ENCODE results near the gene HOXC12. TPM values are rescaled to one million over a fixed set of nuclear protein-coding genes. Genes with fewer than 3 reads are reported as not detected.

The HOXC12 gene
- total RNA-seq, 1 donor from 2014 or later, result not detected

DNA sequence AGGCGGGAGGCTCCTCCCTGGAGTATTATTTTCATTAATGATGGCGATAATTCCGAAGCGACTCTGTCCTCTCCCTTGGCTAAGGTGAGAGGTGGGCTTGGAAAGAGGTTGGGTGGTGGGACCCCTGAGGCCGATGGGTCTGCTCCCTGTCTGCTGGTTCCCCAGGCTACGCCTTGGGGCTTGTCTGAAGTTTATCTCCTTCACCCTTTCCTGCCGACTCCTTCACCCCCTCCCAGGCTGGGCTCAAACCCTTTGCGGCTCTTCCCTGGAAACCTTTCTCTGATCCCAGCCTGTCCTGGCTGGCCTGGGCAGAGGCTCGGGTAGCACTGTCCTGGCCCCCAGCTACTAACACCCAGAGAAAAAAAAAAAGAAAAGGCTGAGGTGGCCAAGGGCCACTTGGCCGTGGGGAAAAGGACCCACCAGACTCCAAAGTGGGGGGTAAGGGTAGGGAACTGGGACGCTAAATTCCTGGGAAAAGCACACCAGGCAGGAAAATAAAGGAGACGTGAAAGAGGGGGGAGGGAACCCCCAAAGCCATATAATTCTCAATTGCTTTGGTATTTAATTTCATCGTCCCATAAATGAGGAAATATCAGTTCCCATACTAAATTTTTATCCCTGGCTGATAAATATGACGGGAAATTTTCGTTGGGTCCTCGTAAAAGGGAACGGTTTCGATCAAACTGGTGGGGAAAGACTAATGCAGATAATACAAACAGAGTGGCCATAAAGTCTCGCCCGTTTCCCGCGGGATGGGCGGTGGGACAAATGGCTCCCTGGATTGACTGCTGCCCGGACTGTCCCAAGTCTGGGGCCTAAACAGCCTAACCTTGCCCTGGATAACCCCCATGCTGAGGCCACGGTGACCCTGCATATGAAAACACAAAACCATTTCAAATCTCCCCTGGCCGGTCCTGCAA is 28.2 kb downstream of the HOXC12 start:
- no peak overlapping the region for H3K27ac ChIP-seq (replicated peaks)

DNA sequence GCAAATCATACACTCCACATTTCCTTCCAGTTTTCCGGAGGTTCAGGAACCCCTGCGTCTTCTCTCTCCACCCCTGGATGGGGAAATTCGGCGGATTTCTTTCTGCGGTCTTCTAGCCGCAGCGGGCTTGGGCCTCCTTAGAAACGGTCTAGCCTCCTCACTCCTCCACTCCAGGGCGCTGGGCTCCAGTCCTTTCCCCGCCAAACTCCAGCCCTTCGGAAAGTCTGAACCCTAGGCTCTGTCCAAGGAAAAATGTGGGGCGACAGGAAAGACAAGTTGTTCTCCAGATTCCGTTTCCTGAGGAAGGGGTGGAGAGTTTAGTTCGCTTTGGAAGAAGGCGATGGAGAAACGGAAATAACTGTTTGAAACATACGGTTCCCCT is 28.9 kb downstream of the HOXC12 start:
- TF ChIP-seq, protein P1, sequence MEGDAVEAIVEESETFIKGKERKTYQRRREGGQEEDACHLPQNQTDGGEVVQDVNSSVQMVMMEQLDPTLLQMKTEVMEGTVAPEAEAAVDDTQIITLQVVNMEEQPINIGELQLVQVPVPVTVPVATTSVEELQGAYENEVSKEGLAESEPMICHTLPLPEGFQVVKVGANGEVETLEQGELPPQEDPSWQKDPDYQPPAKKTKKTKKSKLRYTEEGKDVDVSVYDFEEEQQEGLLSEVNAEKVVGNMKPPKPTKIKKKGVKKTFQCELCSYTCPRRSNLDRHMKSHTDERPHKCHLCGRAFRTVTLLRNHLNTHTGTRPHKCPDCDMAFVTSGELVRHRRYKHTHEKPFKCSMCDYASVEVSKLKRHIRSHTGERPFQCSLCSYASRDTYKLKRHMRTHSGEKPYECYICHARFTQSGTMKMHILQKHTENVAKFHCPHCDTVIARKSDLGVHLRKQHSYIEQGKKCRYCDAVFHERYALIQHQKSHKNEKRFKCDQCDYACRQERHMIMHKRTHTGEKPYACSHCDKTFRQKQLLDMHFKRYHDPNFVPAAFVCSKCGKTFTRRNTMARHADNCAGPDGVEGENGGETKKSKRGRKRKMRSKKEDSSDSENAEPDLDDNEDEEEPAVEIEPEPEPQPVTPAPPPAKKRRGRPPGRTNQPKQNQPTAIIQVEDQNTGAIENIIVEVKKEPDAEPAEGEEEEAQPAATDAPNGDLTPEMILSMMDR (IDR thresholded peaks at IDR 0.05; ENCODE audit: borderline replicate concordance), result no peak
- Histone ChIP-seq H3K4me3 (no peak overlapping the region), H3K27ac (replicated peaks) (no peak overlapping the region), H3K9me3 (replicated peaks) (no peaks in the 10 kb centered on the region), H3K27me3 (ENCODE audit: low read depth) (peaks cover 100% of the 10 kb centered on the region), H3K4me1 (peaks cover 18% of the 10 kb centered on the region), H3K36me3 (no peaks in the 10 kb centered on the region)
- no peak for DNase-seq
- intact Hi-C loops (cut with micrococcal nuclease), result no loop called here

More for the DNA sequence above, 28.2 kb downstream of the HOXC12 start:
- H3K4me3 ChIP-seq, result no peak overlapping the region
- TF ChIP-seq, protein P1 (IDR thresholded peaks at IDR 0.05; ENCODE audit: borderline replicate concordance), result no peak
- DNase-seq, result no peak
- no peaks in the 10 kb centered on the region for H3K9me3 ChIP-seq (replicated peaks)
- intact Hi-C loops (cut with micrococcal nuclease), result no loop called here
- no peaks in the 10 kb centered on the region for H3K36me3 ChIP-seq
- peaks cover 18% of the 10 kb centered on the region for H3K4me1 ChIP-seq
- peaks cover 100% of the 10 kb centered on the region for H3K27me3 ChIP-seq (ENCODE audit: low read depth)

DNA sequence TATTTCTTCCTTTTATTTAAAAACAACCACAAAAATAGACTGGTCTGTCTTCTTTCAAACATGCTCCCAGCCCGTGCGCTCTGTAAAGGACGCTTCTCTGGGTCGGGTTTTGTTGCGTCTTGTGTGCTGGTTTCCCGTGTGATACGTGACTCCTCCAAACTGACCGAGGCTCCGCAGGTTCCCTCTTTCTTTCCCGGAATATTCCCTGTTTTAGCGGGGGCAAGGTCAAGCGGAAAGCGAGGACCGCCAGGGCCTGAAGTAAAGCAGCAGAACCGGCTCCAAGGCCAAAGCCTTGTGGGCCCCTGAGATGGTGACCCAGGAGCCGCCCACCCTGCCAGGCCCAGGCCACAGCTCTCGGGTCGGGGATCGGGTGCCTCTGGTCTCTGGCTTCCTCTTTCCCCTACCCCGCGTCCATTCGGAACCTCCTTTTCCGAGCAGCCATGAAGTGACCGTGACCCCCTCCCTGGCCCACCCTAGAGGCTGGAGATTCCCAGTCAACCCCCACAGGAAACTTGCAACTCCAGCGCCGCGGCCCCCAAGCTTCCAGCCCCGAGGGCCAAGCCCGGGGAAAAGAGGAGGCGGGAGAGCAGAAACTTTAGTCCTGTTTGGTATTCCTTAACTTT is 29.4 kb downstream of the HOXC12 start:
- intact Hi-C loops (cut with micrococcal nuclease), result no loop called here
- peaks cover 21% of the 10 kb centered on the region for H3K4me1 ChIP-seq
- H3K4me3 ChIP-seq, result no peak overlapping the region
- peaks cover 100% of the 10 kb centered on the region for H3K27me3 ChIP-seq (ENCODE audit: low read depth)
- DNase-seq, result no peak
- H3K9me3 ChIP-seq (replicated peaks), result no peaks in the 10 kb centered on the region
- no peak overlapping the region for H3K27ac ChIP-seq (replicated peaks)
- TF ChIP-seq, protein P1 (IDR thresholded peaks at IDR 0.05; ENCODE audit: borderline replicate concordance), result no peak
- H3K36me3 ChIP-seq, result no peaks in the 10 kb centered on the region

DNA sequence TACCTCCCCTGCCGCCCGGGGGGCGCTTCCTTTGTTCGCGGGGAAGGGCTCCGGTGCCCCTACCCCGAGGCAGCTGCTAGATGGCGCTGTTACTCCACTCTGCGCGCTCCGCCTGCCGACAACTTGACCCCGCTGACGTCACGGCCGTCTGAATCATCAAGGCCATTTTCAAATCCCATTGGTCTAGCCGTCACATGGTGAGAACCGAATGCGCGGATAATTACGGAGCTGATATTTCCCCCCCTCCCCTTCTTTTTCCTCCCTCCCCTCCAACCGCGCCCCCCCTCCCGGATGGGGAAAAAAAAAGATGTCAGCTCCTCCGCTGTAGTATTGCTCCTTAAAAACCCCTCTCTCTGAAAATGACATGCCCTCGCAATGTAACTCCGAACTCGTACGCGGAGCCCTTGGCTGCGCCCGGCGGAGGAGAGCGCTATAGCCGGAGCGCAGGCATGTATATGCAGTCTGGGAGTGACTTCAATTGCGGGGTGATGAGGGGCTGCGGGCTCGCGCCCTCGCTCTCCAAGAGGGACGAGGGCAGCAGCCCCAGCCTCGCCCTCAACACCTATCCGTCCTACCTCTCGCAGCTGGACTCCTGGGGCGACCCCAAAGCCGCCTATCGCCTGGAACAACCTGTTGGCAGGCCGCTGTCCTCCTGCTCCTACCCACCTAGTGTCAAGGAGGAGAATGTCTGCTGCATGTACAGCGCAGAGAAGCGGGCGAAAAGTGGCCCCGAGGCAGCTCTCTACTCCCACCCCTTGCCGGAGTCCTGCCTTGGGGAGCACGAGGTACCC is 30.4 kb downstream of the HOXC12 start, which contains the start of gene HOXC10:
Gene HOXC10, plus strand, starts transcription at position 246 of the 791 bp plus-strand sequence. Its CDS starts 114 bp downstream, at position 360.
- Histone ChIP-seq H3K9me3 (replicated peaks) (no peaks in the 10 kb centered on the region), H3K4me3 (peak within 1 kb of the TSS; percentile 36), H3K27ac (replicated peaks) (no peak within 1 kb of the TSS), H3K36me3 (no peaks in the 10 kb centered on the region), H3K27me3 (ENCODE audit: low read depth) (peaks cover 100% of the 10 kb centered on the region), H3K4me1 (peaks cover 25% of the 10 kb centered on the region)
- TF ChIP-seq, protein P1 (IDR thresholded peaks at IDR 0.05; ENCODE audit: borderline replicate concordance), result peak; percentile 50
- intact Hi-C loops (cut with micrococcal nuclease), result no loop called here
- DNase-seq, result peak; percentile 59

DNA sequence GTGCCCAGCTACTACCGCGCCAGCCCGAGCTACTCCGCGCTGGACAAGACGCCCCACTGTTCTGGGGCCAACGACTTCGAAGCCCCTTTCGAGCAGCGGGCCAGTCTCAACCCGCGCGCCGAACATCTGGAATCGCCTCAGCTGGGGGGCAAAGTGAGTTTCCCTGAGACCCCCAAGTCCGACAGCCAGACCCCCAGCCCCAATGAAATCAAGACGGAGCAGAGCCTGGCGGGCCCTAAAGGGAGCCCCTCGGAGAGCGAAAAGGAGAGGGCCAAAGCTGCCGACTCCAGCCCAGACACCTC is 30.9 kb downstream of the HOXC12 start:
- peaks cover 25% of the 10 kb centered on the region for H3K4me1 ChIP-seq
- H3K4me3 ChIP-seq, result peak overlapping the region; percentile 36
- no peak overlapping the region for H3K27ac ChIP-seq (replicated peaks)
- H3K36me3 ChIP-seq, result no peaks in the 10 kb centered on the region
- intact Hi-C loops (cut with micrococcal nuclease), result no loop called here
- TF ChIP-seq, protein P1 (IDR thresholded peaks at IDR 0.05; ENCODE audit: borderline replicate concordance), result no peak
- H3K9me3 ChIP-seq (replicated peaks), result no peaks in the 10 kb centered on the region
- H3K27me3 ChIP-seq (ENCODE audit: low read depth), result peaks cover 100% of the 10 kb centered on the region
- no peak for DNase-seq

All from left ventricle myocardium inferior (tissue), 1 donor.